ENCODE measurements around the gene CD34. TPM values are rescaled to one million over a fixed set of nuclear protein-coding genes. Genes with fewer than 3 reads are reported as not detected.

Gene CD34
- polyA plus RNA-seq, 3 donors = 9.4 to 71.1 (median 70.4) TPM

Other genes starting within 250 kb of the CD34 start
- 100 to 1,000 TPM in 1 of 3 donors, 10 to 100 TPM in 2; 66.4 to 118 (median 83.0) TPM for gene CD46, start 159.1 kb downstream of the CD34 start, polyA plus RNA-seq

Data from adipose tissue (tissue), 3 donors.